Ecto neural progenitor cell (in vitro differentiated cells): ENCODE data around the gene LRCH4.

Source experiments
- DNase-seq: peaks from one replicate; pipeline ENCODE4 v3.0.0-alpha.2; 2018; ENCODE audit warnings: low spot score

LRCH4 gene

GRCh38 chr7:100604976-100605911 lies 19.3 kb upstream of the LRCH4 start:
- peak; percentile 76 for DNase-seq

- peak; percentile 85 for DNase-seq
Measured at GRCh38 chr7:100604028-100604975, 18.4 kb upstream of the LRCH4 start.

- DNase-seq: no peak
Measured at GRCh38 chr7:100603726-100604027, 17.7 kb upstream of the LRCH4 start.

- DNase-seq: peak; percentile 79
Measured at GRCh38 chr7:100602889-100603725, 17.2 kb upstream of the LRCH4 start.

GRCh38 chr7:100600730-100601038 lies 14.8 kb upstream of the LRCH4 start:
- DNase-seq: no peak

GRCh38 chr7:100599911-100600729 lies 14.2 kb upstream of the LRCH4 start:
- no peak for DNase-seq

- no peak for DNase-seq
Measured at GRCh38 chr7:100598425-100598824, 12.5 kb upstream of the LRCH4 start.

GRCh38 chr7:100595188-100595587 lies 9.3 kb upstream of the LRCH4 start:
- DNase-seq: no peak

- no peak for DNase-seq
Measured at GRCh38 chr7:100591596-100591995, 5.7 kb upstream of the LRCH4 start.

- no peak for DNase-seq
Measured at GRCh38 chr7:100590077-100590737, 4.3 kb upstream of the LRCH4 start.

- peak; percentile 58 for DNase-seq
Measured at GRCh38 chr7:100589341-100589947, 3.5 kb upstream of the LRCH4 start.

GRCh38 chr7:100588438-100588837 lies 2.5 kb upstream of the LRCH4 start:
- DNase-seq: no peak

GRCh38 chr7:100586266-100587025 lies 517 bp upstream of the LRCH4 start, which contains the start of gene FBXO24:
FBXO24 (plus strand) TSS chr7:100586328; CDS start chr7:100586626, 298 bp downstream.
- peak; percentile 100 for DNase-seq

- DNase-seq: peak; percentile 80
Measured at GRCh38 chr7:100584683-100585510, 1.0 kb downstream of the LRCH4 start.

GRCh38 chr7:100584054-100584682 lies 1.8 kb downstream of the LRCH4 start:
- DNase-seq: no peak

GRCh38 chr7:100583132-100584053 lies 2.5 kb downstream of the LRCH4 start:
- no peak for DNase-seq

- no peak for DNase-seq
Measured at GRCh38 chr7:100582650-100583049, 3.3 kb downstream of the LRCH4 start.
